ENCODE measurements around the gene FAM13A.

Gene FAM13A

DNA sequence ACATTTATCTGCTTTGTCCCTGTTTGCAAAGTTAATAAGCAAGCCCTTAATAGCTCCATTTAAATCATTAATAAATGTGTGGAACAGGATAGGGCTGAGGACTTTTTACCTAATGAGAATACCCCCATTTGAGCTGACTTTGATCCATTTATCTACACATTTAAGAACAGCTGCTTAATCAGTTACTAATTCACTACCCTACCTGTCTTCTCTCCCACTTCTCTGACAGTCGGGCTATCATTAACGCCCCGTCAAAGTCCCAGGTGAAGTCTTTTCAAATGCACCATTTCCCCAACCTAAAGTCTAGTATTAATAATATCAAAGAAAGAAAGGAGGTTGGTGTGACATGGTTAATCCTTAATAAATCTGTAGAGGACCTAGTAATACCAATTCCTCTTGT is 302.2 kb downstream of the FAM13A start:
- in situ Hi-C loops (cut with MboI; ENCODE audit: low sequenced_read_pairs) = no loop called here

- in situ Hi-C loops (cut with MboI; ENCODE audit: low sequenced_read_pairs) = no loop called here
Measured at GRCh38 chr4:88753658-88754571, 303.1 kb downstream of the FAM13A start.

DNA sequence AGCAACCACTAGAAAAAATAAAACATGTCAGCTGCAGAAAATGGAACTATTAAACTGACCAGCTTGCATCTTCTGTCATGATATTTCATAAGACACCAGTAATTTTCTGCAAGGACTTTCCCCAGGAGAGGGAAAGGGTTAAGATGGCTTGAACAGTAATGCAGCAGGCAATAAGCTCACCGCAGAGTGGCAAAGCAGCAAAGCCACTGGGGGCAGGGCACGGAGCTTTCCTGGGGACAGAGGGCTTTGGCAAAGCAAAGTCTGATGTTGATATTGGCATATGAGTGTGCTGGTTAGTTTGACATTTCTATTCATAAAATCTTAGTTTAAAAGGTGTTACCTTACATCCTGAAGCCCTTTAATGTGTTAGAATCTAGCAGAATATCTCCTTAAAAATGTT is 304.2 kb downstream of the FAM13A start:
- in situ Hi-C loops (cut with MboI; ENCODE audit: low sequenced_read_pairs) = no loop called here

GRCh38 chr4:88752076-88752463 is 304.9 kb downstream of the FAM13A start:
- in situ Hi-C loops (cut with MboI; ENCODE audit: low sequenced_read_pairs) = no loop called here

DNA sequence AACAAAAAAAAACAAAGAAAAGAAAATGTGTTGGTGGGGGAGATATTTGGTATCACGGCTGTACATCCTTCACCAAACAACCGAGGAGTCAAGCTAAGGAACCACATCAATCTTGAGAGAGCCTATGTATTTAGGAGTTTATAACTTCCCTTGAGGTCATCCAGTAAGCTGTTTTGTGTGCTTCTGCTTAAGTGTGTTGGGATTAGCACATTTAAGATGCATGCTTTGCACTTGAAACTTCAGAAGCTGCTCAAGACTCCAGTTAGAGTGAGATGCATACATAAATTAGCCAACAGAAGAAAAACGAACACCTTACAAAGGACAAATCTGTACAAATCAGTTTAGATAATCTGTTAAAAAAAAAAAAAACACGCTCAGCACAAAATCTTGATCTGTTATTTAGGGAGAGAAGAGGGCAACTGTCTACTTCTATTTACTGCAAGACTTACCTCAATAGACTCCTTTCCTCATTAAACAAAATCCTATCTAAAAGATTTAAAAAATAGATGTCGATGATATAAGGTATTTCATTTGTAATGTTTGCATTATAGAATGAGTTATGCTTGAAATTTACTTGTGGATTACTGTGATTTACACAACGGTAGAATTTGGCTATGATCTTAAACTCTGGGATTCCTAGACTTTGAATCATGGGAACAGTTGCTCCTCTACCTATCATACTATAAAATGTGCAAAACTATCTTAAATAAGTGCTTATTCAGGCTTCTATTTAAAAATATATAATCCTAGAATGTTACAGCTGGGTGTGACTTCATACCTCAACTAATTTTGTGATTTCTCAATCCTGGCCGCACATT is 305.5 kb downstream of the FAM13A start:
- in situ Hi-C loops (cut with MboI; ENCODE audit: low sequenced_read_pairs) = no loop called here

DNA sequence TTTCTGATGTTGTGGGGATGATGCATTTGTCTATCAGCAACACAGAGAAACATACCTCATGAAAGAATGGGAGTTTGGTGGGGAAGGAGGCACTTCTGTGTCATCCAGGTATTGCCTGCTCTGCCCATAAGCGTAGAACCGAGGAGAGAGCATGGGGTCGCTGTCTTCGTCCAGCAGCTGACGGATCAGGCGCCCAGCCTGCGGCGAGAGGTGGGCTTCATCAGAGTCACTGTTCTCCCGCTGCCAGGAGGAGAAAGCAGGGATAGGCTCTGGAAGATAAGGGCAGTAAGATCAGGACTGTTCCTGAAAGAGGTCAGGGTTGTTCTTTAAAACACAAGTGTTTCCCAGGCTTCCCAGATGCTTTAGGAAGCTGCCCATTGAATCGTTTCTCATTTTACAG is 306.6 kb downstream of the FAM13A start:
- in situ Hi-C loops (cut with MboI; ENCODE audit: low sequenced_read_pairs) = no loop called here

DNA sequence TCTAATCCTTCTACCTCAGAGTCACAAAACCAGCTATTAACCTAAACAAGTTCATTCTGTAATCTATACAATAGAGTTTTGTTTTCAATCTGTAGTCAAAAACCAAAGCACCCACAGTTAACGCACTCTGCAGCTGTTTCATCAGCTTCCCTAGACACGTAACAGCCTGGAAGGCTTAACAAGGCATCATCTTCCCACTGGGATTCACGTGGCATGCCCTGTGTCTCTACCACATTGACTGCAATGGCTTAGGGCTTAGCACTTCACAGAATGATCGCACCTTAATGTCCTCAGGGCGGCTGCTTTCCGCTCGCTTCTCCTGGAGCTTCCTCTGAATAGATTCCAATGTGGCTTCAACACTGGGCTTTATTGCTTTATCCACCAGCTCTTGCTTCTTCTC is 309.6 kb downstream of the FAM13A start:
- in situ Hi-C loops (cut with MboI; ENCODE audit: low sequenced_read_pairs) = no loop called here

GRCh38 chr4:88746206-88746605 is 310.8 kb downstream of the FAM13A start:
- in situ Hi-C loops (cut with MboI; ENCODE audit: low sequenced_read_pairs) = no loop called here

DNA sequence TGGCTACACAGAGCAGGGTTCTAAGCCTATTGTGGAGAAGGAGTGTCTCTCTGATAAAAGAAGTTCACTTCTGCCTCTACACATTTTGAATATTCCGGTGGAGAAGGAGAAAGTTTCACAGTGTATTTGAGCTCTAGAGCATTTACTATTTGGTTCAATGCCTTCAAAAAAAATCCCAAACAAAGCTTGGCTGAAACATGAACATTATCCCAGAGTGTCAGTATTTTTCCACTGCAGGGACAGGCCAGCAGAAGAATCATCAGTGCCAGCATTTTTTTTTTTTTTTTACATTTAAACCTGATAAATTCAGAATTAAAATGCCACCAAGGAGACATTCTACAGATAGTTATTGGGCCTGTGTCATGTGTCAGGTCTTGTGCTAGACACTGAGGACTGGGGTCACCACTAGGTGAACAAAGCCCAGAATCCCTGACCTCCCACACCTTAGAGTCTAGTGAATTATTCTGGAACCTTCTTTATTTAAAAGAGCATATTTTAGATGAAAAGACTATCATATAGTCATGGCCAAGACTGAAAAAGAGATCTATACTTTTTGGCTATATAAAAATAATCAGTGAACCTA is 311.3 kb downstream of the FAM13A start:
- in situ Hi-C loops (cut with MboI; ENCODE audit: low sequenced_read_pairs) = no loop called here

- in situ Hi-C loops (cut with MboI; ENCODE audit: low sequenced_read_pairs) = no loop called here
Measured at GRCh38 chr4:88745175-88745574, 311.8 kb downstream of the FAM13A start.

DNA sequence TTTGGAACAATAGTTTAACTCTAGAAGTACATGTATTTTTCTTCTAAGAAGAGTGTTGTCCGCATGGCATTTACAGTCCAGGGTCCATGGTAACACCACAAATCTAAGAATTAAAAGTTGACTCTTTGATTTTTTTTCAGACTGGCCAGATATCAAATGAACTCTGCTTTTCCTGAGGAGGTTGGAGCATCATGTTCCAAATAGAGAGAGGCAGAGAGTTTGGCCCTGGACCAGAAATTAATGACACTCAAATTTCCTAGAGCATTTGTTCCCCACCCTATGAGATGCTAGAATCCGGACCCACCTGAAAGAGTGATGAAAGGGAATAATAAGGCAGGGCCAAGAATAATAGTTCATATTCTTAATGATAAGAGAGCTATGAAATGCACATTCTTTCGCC is 312.4 kb downstream of the FAM13A start:
- in situ Hi-C loops (cut with MboI; ENCODE audit: low sequenced_read_pairs) = no loop called here

DNA sequence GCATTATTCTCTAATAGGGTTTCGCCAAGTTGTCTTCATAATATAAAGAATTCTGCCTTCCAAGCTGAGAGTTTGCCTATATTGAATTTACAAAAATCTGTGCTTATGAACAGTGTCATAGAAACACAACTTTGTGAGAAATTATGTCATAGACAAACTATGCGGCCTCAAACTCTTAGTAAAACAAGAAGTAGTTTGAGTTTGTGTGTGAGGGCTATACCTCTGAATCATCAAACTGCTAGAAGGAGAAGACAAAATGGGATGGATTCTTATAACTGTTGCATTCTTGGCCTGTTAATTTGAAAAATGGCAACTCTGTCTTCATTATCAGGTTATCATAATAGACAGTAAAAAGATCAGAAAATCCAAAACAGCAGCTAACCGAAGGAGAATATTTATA is 313.3 kb downstream of the FAM13A start:
- in situ Hi-C loops (cut with MboI; ENCODE audit: low sequenced_read_pairs) = no loop called here

DNA sequence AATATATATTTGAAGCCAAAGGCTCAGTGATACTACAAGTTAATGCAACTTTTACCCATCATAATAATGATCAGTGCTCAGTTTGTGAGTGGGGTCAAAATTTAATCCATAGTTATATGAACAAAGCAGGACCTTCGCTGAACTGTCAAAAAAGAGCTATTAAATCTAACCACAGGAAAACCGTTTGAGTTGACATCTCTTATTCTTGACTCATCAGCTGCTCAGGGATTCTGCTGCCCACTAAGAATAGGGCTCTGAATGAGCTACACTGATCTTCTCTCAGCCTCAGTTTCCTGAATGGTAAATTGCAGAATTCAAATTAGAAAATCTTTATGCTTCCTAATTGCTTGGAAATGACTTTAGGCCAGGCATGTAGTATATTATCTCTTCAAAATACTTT is 314.4 kb downstream of the FAM13A start:
- in situ Hi-C loops (cut with MboI; ENCODE audit: low sequenced_read_pairs) = no loop called here

DNA sequence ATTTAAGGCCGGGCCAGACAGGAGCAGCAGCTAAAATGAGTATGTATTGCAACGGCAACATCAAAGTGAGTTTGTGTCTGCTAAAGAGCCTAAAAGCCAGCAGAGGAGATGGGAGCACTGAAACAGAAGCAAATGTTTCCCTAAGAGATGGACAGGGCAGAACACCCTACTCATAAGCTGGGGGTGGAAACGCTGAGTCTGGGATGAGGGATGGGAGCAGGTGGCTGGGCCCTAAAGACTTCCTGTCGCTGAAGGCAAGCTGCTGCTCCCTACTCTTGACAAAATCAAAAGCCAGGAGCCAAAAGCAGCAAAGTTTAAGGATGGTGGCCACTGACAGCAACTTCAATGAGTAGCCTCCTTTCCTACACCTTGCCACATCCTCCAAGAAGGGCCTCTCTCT is 318.8 kb downstream of the FAM13A start:
- in situ Hi-C loops (cut with MboI; ENCODE audit: low sequenced_read_pairs) = no loop called here

- in situ Hi-C loops (cut with MboI; ENCODE audit: low sequenced_read_pairs) = no loop called here
Measured at GRCh38 chr4:88737307-88737941, 319.6 kb downstream of the FAM13A start.

DNA sequence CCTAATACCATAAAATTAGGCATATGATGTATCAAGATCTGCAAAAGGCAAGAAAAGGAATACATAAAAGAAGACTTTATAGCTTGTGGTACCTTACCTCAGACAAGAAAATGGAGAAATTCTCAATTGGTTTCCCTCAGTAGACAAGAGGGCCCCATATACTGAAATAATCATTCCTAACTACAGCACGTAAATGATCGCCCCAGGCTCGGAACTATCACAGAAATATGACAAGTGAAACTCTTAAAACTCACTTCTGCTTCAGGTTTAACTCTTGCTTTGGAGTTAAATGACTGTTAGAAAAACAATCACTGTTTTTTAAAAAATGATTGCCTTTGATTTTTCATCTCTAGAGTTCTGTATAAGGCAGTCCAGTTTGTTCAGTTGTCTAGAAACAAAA is 320.7 kb downstream of the FAM13A start:
- in situ Hi-C loops (cut with MboI; ENCODE audit: low sequenced_read_pairs) = no loop called here

- in situ Hi-C loops (cut with MboI; ENCODE audit: low sequenced_read_pairs) = no loop called here
Measured at GRCh38 chr4:88735564-88735963, 321.4 kb downstream of the FAM13A start.

DNA sequence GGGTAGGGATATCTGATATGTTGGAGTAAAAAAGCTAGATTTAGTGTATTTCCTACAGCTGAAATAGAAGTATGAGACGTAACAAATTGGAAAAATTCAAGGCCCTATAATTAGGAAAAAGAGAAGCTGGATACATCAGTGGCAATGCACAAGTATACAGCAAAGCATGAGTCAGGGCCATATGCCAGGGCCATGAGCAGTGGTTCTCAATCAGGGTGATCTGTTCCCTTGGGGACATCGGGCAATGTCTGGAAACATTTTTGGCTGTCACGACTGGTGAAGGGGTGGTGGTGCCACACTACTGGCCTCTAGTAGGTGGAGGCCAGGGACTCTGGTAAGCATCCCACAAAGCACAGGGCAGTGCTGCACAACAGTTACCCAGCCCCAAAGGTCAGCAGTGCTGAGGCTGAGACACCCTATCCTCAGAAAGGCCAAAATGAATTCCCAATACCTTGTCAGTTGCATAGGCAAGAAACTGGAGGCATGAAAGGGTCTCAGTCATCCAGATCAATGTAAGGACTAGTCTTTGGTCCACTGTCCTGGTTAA is 322.5 kb downstream of the FAM13A start:
- in situ Hi-C loops (cut with MboI; ENCODE audit: low sequenced_read_pairs) = no loop called here

DNA sequence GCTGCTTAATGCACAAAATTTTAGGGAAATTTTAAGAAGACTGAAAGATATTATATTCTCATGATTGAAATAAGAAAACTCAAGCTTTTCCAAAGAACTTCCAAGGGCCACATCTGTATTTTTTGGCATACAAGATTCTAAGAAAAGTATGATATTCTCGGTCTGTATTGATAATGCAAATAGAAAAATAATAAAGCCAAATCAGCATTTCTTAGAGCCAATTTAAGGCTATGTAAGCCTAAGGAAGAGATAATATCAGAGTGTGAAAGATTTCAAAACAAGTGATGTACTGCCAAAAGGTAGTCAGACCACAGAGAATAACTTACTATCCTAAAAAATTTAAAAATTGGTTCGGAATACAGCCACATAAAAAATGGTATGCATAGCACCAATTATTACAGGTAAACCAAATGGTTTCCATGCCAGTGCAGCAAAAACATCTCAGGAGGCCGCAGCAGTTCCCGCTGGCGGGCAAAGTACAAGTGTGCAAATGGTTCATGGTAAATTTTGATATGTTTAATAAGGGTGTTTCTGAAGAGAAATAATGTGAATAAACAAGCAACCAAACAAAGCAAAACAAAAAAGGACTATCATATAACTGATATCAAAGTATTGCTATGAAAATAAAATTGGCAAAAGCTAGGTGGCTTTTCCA is 324.1 kb downstream of the FAM13A start:
- in situ Hi-C loops (cut with MboI; ENCODE audit: low sequenced_read_pairs) = no loop called here

DNA sequence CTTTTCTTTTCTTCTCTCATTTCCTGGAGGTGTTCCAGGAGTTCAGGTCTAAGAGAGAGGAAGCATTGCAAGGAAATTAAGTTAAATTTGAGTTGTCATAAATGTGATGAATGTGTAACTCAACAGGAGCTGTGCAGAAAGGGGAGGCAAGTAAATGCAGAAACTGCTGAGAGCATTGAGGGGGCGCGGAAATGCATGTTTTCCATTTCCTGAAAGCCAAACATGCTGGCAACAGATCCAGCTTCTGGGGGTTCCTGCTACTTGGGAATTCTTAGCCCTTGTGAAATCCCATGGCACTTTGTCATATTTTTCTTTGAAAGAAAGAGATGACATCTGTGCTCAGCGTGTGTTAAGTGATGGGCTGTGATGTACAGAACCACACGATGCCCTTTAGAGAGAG is 325.6 kb downstream of the FAM13A start:
- in situ Hi-C loops (cut with MboI; ENCODE audit: low sequenced_read_pairs) = no loop called here

Measured in hTERT RPE-1 (cell line).